Measurements from ENCODE around the gene INTS11.

The INTS11 gene

GRCh38 chr1:1332031-1332755 lies 7.7 kb upstream of the INTS11 start:
- TF ChIP-seq ISL1 (CRISPR knock-in tag; IDR thresholded peaks at IDR 0.05) (no peak), ZNF8 (CRISPR knock-in tag; IDR thresholded peaks at IDR 0.05) (no peak), CSDC2 (CRISPR knock-in tag; IDR thresholded peaks at IDR 0.05) (no peak), ARNTL (CRISPR knock-in tag; IDR thresholded peaks at IDR 0.05; ENCODE audit: borderline replicate concordance, low read depth) (no peak), ZFP3 (CRISPR knock-in tag; IDR thresholded peaks at IDR 0.05) (no peak), CREB5 (CRISPR knock-in tag; IDR thresholded peaks at IDR 0.05; ENCODE audit: low read depth) (no peak), ESRRG (CRISPR knock-in tag; IDR thresholded peaks at IDR 0.05) (no peak)
- ATAC-seq = peak; percentile 8

DNA sequence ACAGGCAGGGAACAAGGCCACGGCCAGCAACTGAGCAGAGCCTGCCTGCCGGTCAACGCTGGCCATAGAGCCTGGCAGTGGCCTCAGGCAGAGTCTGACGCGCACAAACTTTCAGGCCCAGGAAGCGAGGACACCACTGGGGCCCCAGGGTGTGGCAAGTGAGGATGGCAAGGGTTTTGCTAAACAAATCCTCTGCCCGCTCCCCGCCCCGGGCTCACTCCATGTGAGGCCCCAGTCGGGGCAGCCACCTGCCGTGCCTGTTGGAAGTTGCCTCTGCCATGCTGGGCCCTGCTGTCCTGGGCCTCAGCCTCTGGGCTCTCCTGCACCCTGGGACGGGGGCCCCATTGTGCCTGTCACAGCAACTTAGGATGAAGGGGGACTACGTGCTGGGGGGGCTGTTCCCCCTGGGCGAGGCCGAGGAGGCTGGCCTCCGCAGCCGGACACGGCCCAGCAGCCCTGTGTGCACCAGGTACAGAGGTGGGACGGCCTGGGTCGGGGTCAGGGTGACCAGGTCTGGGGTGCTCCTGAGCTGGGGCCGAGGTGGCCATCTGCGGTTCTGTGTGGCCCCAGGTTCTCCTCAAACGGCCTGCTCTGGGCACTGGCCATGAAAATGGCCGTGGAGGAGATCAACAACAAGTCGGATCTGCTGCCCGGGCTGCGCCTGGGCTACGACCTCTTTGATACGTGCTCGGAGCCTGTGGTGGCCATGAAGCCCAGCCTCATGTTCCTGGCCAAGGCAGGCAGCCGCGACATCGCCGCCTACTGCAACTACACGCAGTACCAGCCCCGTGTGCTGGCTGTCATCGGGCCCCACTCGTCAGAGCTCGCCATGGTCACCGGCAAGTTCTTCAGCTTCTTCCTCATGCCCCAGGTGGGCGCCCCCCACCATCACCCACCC lies 6.9 kb upstream of the INTS11 start, which contains the start of gene TAS1R3:
TSS of gene TAS1R3 (plus strand) at position 213 of the 898 bp plus-strand sequence. CDS start at position 279, 66 bp downstream.
- TF ChIP-seq BACH2 (CRISPR knock-in tag; IDR thresholded peaks at IDR 0.05; ENCODE audit: borderline replicate concordance) = no peak
- no peak for TF ChIP-seq ESRRG (CRISPR knock-in tag; IDR thresholded peaks at IDR 0.05)
- no peak for TF ChIP-seq ZC3H10 (CRISPR knock-in tag; IDR thresholded peaks at IDR 0.05)
- peak; percentile 12 for ATAC-seq

DNA sequence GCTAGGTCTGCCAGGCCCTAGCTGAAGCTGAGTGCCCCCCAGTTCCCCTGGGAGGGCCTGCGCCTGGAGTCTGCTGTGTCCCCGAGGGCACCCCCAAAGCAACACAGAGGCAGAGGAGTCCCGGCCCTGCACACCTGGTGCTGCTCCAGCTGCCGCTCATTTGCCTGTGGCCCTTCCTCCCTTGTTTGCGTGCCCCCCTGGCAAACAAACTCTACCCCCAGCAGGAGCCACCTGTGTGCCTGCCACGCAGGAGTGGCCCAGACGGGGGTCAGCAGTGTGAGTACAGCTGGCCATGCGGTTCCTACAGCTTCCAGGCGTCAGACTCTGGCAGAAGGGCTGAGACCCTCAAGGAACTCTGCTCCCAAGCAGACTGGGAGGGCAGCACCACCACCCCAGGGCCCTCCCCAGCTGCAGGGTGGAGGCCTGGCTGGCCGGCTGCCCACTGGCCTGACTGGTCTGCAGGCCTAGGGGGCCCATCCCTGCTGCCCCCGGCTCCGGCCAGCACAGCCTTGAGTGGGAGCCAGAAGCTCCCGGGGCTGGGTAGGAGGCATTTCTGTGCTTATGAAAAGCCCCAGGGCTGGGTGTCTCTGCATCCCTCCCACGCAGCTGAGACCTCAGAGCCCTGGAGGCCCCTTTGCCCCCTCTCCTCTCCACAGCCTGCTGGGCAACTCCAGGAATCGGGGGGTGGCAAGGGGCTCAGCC lies 6.1 kb upstream of the INTS11 start:
- ATAC-seq = peak; percentile 7
- TF ChIP-seq, protein P1, sequence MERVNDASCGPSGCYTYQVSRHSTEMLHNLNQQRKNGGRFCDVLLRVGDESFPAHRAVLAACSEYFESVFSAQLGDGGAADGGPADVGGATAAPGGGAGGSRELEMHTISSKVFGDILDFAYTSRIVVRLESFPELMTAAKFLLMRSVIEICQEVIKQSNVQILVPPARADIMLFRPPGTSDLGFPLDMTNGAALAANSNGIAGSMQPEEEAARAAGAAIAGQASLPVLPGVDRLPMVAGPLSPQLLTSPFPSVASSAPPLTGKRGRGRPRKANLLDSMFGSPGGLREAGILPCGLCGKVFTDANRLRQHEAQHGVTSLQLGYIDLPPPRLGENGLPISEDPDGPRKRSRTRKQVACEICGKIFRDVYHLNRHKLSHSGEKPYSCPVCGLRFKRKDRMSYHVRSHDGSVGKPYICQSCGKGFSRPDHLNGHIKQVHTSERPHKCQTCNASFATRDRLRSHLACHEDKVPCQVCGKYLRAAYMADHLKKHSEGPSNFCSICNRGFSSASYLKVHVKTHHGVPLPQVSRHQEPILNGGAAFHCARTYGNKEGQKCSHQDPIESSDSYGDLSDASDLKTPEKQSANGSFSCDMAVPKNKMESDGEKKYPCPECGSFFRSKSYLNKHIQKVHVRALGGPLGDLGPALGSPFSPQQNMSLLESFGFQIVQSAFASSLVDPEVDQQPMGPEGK (CRISPR knock-in tag; IDR thresholded peaks at IDR 0.05; ENCODE audit: borderline replicate concordance) = no peak
- TF ChIP-seq ZC3H10 (CRISPR knock-in tag; IDR thresholded peaks at IDR 0.05) (no peak), CSDC2 (CRISPR knock-in tag; IDR thresholded peaks at IDR 0.05) (no peak), BACH2 (CRISPR knock-in tag; IDR thresholded peaks at IDR 0.05; ENCODE audit: borderline replicate concordance) (no peak), PPARA (CRISPR knock-in tag; IDR thresholded peaks at IDR 0.05; ENCODE audit: borderline replicate concordance) (no peak)
- TF ChIP-seq, protein P2, sequence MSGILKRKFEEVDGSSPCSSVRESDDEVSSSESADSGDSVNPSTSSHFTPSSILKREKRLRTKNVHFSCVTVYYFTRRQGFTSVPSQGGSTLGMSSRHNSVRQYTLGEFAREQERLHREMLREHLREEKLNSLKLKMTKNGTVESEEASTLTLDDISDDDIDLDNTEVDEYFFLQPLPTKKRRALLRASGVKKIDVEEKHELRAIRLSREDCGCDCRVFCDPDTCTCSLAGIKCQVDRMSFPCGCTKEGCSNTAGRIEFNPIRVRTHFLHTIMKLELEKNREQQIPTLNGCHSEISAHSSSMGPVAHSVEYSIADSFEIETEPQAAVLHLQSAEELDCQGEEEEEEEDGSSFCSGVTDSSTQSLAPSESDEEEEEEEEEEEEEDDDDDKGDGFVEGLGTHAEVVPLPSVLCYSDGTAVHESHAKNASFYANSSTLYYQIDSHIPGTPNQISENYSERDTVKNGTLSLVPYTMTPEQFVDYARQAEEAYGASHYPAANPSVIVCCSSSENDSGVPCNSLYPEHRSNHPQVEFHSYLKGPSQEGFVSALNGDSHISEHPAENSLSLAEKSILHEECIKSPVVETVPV (CRISPR knock-in tag; IDR thresholded peaks at IDR 0.05) = no peak
- TF ChIP-seq, protein P3, sequence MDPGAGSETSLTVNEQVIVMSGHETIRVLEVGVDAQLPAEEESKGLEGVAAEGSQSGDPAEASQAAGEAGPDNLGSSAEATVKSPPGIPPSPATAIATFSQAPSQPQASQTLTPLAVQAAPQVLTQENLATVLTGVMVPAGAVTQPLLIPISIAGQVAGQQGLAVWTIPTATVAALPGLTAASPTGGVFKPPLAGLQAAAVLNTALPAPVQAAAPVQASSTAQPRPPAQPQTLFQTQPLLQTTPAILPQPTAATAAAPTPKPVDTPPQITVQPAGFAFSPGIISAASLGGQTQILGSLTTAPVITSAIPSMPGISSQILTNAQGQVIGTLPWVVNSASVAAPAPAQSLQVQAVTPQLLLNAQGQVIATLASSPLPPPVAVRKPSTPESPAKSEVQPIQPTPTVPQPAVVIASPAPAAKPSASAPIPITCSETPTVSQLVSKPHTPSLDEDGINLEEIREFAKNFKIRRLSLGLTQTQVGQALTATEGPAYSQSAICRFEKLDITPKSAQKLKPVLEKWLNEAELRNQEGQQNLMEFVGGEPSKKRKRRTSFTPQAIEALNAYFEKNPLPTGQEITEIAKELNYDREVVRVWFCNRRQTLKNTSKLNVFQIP (CRISPR knock-in tag; IDR thresholded peaks at IDR 0.05; ENCODE audit: borderline replicate concordance, low read depth) = no peak

- no peak for ATAC-seq
- TF ChIP-seq, protein P1 (CRISPR knock-in tag; IDR thresholded peaks at IDR 0.05; ENCODE audit: borderline replicate concordance) = no peak
These were observed 5.1 kb upstream of the INTS11 start for GRCh38 chr1:1329304-1330210.
